ENCODE results near the gene MMD. TPM values are rescaled to one million over a fixed set of nuclear protein-coding genes. Genes with fewer than 3 reads are reported as not detected.
"Not testable (repeated sequence)": the region's sequence is repeated elsewhere in the genome, so short reads cannot be mapped to it uniquely, and the experiment has no call there.

Gene MMD
- polyA plus RNA-seq, 3 donors = 19.4 to 24.5 (median 20.8) TPM

GRCh38 chr17:55450232-55450825, 28.7 kb upstream of the MMD start:
- DNase-seq (ENCODE audit: extremely low read depth in 1 of 11, low read depth in 9 of 11, low spot score in 4 of 11) = no peak

DNA sequence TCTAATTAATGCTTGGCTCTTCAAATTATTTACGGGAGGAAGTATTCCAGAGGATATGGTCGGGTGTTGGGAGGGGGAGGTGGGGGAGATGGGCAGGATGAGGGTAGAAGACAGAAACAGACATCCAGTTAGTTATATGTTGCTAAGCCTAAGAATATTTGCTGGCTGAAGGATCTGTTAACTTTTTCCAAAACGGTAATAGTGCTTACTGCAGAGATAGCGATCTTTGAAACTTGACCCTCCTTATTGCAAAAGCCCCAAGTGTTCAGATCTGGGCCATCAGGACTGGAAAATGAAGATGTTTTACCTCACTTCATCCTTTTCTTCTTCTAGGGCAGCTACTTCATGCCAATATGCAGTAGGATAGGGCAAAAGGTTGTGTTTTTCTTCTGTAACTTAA, 27.0 kb upstream of the MMD start:
- no peak for DNase-seq (ENCODE audit: extremely low read depth in 1 of 11, low read depth in 9 of 11, low spot score in 4 of 11)

DNA sequence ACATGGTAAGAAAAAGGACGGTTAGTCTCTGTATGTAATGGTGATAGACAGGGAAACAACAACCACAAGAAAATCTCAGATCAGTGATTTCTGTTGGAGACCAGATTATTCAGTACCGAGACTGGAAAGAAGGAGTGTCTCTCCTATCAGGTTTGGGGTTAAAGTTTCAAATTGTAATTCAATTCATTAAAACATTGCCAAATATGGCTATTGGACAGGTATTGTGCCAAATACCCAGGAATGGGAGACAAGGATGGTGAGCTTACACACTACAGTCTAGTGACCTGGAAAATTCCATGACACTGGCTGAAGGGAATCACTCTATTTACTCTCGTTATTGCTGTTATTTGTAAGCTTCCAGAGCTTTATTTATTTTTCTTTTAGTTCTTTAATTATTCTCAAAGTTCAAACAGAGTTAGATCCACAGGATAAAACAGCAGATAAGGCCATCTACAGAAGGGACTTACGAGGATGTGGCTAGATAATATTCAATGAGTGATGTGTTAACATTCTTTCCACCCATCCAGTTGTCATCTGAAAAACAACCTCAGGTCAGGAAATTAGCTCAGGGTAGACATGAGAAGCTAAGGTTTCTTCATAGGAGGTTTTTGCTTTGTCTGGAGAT, 25.1 kb upstream of the MMD start:
- no peak for DNase-seq (ENCODE audit: extremely low read depth in 1 of 11, low read depth in 9 of 11, low spot score in 4 of 11)

DNA sequence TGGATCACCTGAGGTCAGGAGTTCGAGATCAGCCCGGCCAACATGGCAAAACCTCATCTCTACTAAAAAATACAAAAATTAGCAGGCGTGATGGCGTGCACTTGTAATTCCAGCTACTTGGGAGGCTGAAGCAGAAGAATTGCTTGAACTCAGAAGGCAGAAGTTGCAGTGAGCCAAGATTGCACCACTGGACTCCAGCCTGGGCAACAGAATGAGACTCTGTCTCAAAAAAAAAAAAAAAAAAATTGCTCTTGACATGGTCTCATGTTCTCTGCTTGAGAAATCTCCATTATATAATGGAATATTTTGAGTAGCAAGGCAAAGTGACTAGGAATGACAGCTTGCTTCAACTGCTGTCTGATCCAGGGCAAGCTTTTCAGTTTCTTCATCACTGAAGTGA, 24.4 kb upstream of the MMD start:
- DNase-seq (ENCODE audit: extremely low read depth in 1 of 11, low read depth in 9 of 11, low spot score in 4 of 11) = not testable (repeated sequence)

DNA sequence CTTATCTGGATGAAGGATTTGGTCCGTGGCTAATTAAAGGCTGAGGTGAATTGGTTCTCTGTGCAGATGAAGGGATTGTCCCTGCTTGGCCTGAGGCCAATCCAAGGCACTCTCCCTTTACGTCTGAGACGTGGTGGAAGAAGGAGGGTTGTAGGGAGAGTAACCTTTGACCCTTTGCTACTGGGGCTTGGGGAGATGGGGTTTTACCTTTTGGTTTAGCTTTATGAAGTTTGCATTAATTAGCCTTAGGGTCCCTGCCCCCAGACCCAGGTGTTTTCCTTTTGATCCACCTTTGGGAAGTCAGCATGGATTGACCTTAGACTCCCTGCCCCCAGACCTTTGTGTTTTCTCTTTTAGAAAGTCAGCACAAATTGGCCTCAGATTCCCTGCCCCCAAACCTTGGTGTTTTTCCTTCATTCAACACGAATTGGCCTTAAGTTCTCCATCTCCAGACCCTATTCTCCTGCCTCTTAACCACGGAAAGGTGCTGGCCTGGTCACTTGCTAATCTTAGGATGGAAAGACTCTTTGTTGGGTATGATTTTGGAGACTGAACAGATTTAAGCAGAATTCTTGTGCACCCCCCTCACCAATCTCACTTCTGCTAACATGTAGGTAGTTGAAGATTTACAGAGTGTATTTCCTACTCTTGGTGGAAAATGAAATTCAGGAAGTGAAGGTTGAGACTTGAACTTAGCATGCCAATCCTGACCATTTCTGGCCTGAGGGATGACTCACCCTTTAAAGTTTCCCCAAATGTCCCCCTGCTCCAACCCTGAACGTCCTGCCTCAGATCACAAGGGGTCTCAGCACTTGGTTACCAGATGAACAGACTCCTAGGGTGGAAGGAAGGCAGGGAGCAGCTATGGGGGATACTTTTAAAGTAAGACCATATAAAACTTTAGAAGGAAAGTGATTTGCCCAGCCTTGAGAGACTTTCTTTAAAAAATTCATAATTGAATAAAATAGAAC, 23.1 kb upstream of the MMD start:
- no peak for DNase-seq (ENCODE audit: extremely low read depth in 1 of 11, low read depth in 9 of 11, low spot score in 4 of 11)

DNA sequence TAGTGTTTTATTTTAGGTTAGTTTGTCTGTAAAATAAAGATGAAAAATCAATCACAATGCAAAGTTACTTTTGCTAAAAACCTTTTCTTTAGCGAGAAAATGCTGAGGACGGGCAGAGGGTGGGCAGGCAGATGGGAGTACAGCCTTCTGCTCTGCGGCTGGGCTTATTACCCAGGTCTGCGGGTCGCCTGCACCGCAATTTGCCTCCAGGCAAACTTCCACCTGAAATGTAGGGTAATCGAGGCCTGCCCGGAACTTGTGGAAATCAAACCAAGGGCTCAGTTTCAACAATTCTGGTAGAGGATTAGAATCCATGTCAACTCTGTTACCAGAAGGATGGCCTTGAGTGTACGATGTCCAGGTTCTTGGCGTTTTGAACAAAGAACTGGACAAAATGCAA, 22.3 kb upstream of the MMD start:
- no peak for DNase-seq (ENCODE audit: extremely low read depth in 1 of 11, low read depth in 9 of 11, low spot score in 4 of 11)

DNA sequence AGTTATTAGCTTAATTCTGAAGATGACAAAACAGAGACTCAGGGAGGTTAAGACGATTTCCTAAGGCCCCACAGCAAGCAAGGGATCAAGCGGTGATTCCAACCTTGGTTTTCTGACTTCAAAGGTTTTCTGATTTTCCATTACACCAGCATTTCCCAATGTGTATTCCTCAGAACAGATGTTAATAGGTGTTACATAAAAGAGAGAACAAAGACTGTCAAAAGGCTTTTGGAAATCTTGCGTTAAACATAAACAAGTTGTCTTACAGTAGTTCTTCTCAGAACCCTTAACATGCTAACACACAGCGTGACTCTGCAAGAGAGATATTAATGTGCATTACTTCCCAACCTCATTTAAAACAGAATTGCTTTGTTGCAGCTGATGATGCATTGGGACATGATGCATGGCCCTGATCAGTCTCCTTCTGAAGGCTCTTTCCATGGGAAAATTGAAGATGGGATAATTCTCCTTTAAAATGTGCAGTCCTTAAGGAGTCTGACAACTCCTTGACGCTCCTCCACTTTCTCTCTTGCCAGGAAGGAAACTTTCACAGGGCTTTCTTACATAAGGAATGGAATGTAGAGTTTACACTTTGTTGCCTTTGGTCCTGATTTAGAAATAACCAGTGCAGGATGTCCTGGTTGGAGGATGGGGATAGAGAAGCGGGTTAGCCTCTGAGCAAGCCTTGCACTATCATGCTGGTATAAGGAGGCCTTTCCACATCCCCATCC, 21.5 kb upstream of the MMD start:
- no peak for DNase-seq (ENCODE audit: extremely low read depth in 1 of 11, low read depth in 9 of 11, low spot score in 4 of 11)

DNA sequence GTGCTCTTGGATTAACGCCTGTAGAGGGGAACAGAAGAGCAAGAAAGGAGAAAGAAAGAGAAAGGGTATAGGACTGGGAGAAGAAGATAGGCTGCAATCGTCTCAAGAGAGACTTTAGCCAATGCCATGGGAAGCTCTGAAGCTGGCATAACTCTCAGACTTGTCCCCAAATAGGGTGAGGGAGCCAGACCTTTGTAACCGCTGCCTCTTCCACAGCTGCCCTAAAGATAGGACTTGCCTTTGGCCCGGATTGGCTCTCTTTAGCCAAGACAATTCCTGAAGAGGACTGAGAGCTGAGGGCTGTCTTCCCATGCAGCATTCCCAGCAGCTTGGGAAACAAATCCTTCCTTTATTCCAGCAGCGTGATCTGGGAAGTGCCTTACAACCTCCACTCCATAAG, 20.8 kb upstream of the MMD start:
- DNase-seq (ENCODE audit: extremely low read depth in 1 of 11, low read depth in 9 of 11, low spot score in 4 of 11) = no peak

DNA sequence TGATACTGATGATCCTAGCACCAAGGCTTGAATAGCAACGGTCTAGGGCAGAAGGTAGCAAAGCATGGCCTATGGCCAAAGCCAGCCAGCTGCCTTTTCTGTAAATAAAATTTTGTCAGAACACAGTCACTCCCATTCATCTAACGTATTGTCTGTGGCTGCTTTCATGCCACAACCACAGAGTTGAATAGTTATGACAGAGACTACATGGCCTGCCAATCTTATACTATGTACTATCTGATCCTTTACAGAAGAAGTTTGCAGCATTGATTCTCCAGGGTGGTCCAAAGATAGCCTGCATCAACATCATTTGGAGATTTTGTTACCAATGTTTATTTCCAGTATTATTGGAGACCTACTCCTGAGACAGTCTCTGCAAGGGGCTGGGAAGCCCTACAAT, 19.9 kb upstream of the MMD start:
- DNase-seq (ENCODE audit: extremely low read depth in 1 of 11, low read depth in 9 of 11, low spot score in 4 of 11) = no peak

DNA sequence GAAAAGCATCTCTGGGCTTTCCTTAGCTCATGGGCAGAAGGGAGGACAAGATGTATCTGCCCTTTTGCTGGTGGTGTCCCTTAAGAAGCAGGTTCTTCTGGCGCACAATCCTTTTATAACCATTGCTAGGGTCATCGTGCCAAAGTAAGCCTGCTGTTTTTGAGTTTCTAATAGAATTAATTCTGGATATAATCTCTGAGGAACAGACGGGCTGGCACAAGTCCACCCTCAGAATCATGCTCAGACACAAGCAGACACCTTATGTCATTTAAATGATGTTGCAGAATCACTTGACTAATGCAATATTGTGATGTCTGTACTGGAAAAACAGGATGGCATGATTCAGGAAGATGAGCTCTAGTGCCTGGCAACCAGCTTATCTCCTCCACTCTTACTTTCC, 18.8 kb upstream of the MMD start:
- no peak for DNase-seq (ENCODE audit: extremely low read depth in 1 of 11, low read depth in 9 of 11, low spot score in 4 of 11)

DNA sequence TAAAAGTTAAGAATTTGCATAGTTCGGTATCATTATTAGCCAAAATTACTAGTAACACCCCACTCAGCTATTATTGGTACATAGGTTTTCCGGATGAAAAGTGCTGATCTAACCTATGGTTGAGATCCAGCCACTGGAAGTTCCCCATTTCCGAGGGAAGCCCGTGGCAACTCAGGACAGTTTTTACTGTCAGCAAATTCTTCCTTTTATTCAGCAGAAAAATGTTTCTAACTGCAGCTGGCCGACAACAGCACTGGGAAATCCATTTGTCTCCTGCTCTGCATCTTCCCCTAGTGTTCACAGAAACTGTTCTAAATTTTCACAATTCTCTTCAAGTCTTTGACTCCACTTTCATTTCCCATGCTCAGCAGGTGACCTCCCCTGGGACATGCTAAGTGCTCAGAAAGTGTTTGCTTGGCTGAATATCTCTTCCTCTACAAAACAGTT, 15.5 kb upstream of the MMD start:
- DNase-seq (ENCODE audit: extremely low read depth in 1 of 11, low read depth in 9 of 11, low spot score in 4 of 11) = no peak

GRCh38 chr17:55436224-55437158, 14.9 kb upstream of the MMD start:
- DNase-seq (ENCODE audit: extremely low read depth in 1 of 11, low read depth in 9 of 11, low spot score in 4 of 11) = no peak

- DNase-seq (ENCODE audit: extremely low read depth in 1 of 11, low read depth in 9 of 11, low spot score in 4 of 11) = no peak
Measured at GRCh38 chr17:55435408-55435807, 13.8 kb upstream of the MMD start.

GRCh38 chr17:55434721-55435120, 13.1 kb upstream of the MMD start:
- no peak for DNase-seq (ENCODE audit: extremely low read depth in 1 of 11, low read depth in 9 of 11, low spot score in 4 of 11)

- DNase-seq (ENCODE audit: extremely low read depth in 1 of 11, low read depth in 9 of 11, low spot score in 4 of 11) = no peak
Measured at GRCh38 chr17:55433629-55434422, 12.2 kb upstream of the MMD start.

- no peak for DNase-seq (ENCODE audit: extremely low read depth in 1 of 11, low read depth in 9 of 11, low spot score in 4 of 11)
Measured at GRCh38 chr17:55433029-55433628, 11.5 kb upstream of the MMD start.

DNA sequence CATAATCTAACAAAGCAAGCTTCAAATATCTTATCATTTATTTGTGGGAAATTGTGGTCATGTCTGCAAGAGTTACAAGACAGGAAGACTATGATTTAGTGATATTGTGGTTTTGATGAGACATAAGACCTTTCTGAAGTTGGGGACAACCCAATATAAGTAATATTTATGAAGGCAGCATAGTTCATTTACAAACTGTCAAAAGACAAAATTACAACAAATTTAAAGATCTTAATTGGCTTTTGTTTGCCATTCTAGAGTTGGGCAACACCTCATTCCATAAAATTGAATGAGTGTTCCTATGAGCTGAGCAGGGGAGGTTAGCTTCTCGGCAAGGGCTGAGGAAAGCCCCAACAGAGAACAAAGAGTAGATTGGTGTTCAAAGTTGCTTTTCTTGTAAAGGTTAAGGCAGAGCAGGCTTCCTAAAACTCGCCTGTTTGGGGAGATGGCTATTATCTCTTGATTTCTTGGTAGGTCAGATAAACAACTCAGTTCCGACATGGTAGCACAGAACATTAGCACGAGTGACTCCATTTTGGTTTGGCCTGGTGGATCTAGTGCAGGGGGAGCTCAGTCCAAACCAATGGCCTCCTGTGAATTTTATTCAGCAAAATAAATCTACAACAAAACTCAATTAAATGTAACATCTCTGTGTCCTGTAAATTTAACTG, 10.9 kb upstream of the MMD start:
- DNase-seq (ENCODE audit: extremely low read depth in 1 of 11, low read depth in 9 of 11, low spot score in 4 of 11) = no peak

All from renal cortex interstitium (tissue), 11 donors.